Stimulated activated naive CD8-positive, alpha-beta T cell treated with anti-CD3 and anti-CD28 coated beads, Interleukin-15, Interleukin-2, amounts not matched to agents 100 ng/mL and 50 ng/mL, for 24 hours (primary cell): ENCODE measurements around the gene XAB2.
A peak's percentile ranks its signal among the peaks of the same experiment; 100 is the strongest.

Experiments
- H3K27ac Mint-ChIP-seq: one replicate; pipeline ENCODE4 v1.8.0; 2021; ENCODE audit warnings: mild to moderate bottlenecking, mixed read lengths
- H3K27me3 Mint-ChIP-seq: one replicate; pipeline ENCODE4 v1.8.0; 2021; ENCODE audit warnings: mixed read lengths
- H3K36me3 Mint-ChIP-seq: one replicate; pipeline ENCODE4 v1.8.0; 2021; ENCODE audit warnings: low read depth, mixed read lengths
- H3K4me1 Mint-ChIP-seq: one replicate; pipeline ENCODE4 v1.8.0; 2021; ENCODE audit warnings: low read depth, mixed read lengths
- H3K4me3 Mint-ChIP-seq: one replicate; pipeline ENCODE4 v1.8.0; 2021; ENCODE audit warnings: mild to moderate bottlenecking, mixed read lengths
- H3K9me3 Mint-ChIP-seq: one replicate; pipeline ENCODE4 v1.8.0; 2021; ENCODE audit warnings: mixed read lengths

Gene XAB2

GRCh38 chr19:7628589-7629311 is 595 bp downstream of the XAB2 start:
- Mint-ChIP-seq H3K36me3 (peaks cover 13% of the 10 kb centered on the region), H3K4me3 (peak overlapping the region; percentile 98), H3K27ac (peak overlapping the region; percentile 99), H3K4me1 (peaks cover 36% of the 10 kb centered on the region), H3K9me3 (no peaks in the 10 kb centered on the region), H3K27me3 (no peaks in the 10 kb centered on the region)

GRCh38 chr19:7627166-7627565 is 2.2 kb downstream of the XAB2 start:
- Mint-ChIP-seq H3K4me3 (no peak overlapping the region), H3K36me3 (peaks cover 21% of the 10 kb centered on the region), H3K27ac (no peak overlapping the region)

GRCh38 chr19:7625763-7626372 is 3.5 kb downstream of the XAB2 start:
- H3K4me1 Mint-ChIP-seq: peaks cover 34% of the 10 kb centered on the region
- H3K9me3 Mint-ChIP-seq: no peaks in the 10 kb centered on the region
- peaks cover 31% of the 10 kb centered on the region for H3K36me3 Mint-ChIP-seq
- no peak overlapping the region for H3K27ac Mint-ChIP-seq
- no peaks in the 10 kb centered on the region for H3K27me3 Mint-ChIP-seq
- H3K4me3 Mint-ChIP-seq: no peak overlapping the region

More at GRCh38 chr19:7627166-7627565, 2.2 kb downstream of the XAB2 start:
- H3K9me3 Mint-ChIP-seq: no peaks in the 10 kb centered on the region
- peaks cover 36% of the 10 kb centered on the region for H3K4me1 Mint-ChIP-seq
- H3K27me3 Mint-ChIP-seq: no peaks in the 10 kb centered on the region

GRCh38 chr19:7624810-7625209 is 4.5 kb downstream of the XAB2 start:
- no peak overlapping the region for H3K4me3 Mint-ChIP-seq
- H3K36me3 Mint-ChIP-seq: peaks cover 31% of the 10 kb centered on the region
- H3K27me3 Mint-ChIP-seq: no peaks in the 10 kb centered on the region
- H3K9me3 Mint-ChIP-seq: no peaks in the 10 kb centered on the region
- H3K4me1 Mint-ChIP-seq: peaks cover 24% of the 10 kb centered on the region
- H3K27ac Mint-ChIP-seq: no peak overlapping the region

- H3K9me3 Mint-ChIP-seq: no peaks in the 10 kb centered on the region
- H3K4me1 Mint-ChIP-seq: peaks cover 15% of the 10 kb centered on the region
- H3K4me3 Mint-ChIP-seq: no peak overlapping the region
- H3K27me3 Mint-ChIP-seq: no peaks in the 10 kb centered on the region
- peaks cover 22% of the 10 kb centered on the region for H3K36me3 Mint-ChIP-seq
- no peak overlapping the region for H3K27ac Mint-ChIP-seq
Observed at GRCh38 chr19:7623725-7624603, 5.4 kb downstream of the XAB2 start.

- Mint-ChIP-seq H3K27me3 (no peaks in the 10 kb centered on the region), H3K9me3 (no peaks in the 10 kb centered on the region), H3K36me3 (peaks cover 30% of the 10 kb centered on the region), H3K4me1 (peaks cover 7% of the 10 kb centered on the region), H3K27ac (no peak overlapping the region), H3K4me3 (no peak overlapping the region)
Observed at GRCh38 chr19:7622933-7623685, 6.2 kb downstream of the XAB2 start.

GRCh38 chr19:7620442-7621412 is 8.6 kb downstream of the XAB2 start:
- Mint-ChIP-seq H3K9me3 (no peaks in the 10 kb centered on the region), H3K36me3 (peaks cover 30% of the 10 kb centered on the region), H3K4me3 (no peak overlapping the region), H3K4me1 (no peaks in the 10 kb centered on the region), H3K27ac (no peak overlapping the region), H3K27me3 (no peaks in the 10 kb centered on the region)

- Mint-ChIP-seq H3K4me3 (no peak overlapping the region), H3K36me3 (peaks cover 26% of the 10 kb centered on the region), H3K4me1 (no peaks in the 10 kb centered on the region), H3K27me3 (no peaks in the 10 kb centered on the region), H3K9me3 (no peaks in the 10 kb centered on the region), H3K27ac (no peak overlapping the region)
Observed at GRCh38 chr19:7619671-7620441, 9.5 kb downstream of the XAB2 start.

- Mint-ChIP-seq H3K27me3 (no peaks in the 10 kb centered on the region), H3K36me3 (peaks cover 25% of the 10 kb centered on the region), H3K9me3 (no peaks in the 10 kb centered on the region), H3K4me1 (no peaks in the 10 kb centered on the region), H3K4me3 (no peak overlapping the region), H3K27ac (no peak overlapping the region)
Observed at GRCh38 chr19:7618771-7619510, 10.4 kb downstream of the XAB2 start.

- Mint-ChIP-seq H3K27me3 (no peaks in the 10 kb centered on the region), H3K27ac (no peak overlapping the region), H3K4me3 (no peak overlapping the region), H3K9me3 (no peaks in the 10 kb centered on the region), H3K4me1 (no peaks in the 10 kb centered on the region), H3K36me3 (peaks cover 25% of the 10 kb centered on the region)
Observed at GRCh38 chr19:7618348-7618747, 11.0 kb downstream of the XAB2 start.

GRCh38 chr19:7617735-7618134 is 11.6 kb downstream of the XAB2 start:
- no peak overlapping the region for H3K27ac Mint-ChIP-seq
- H3K4me1 Mint-ChIP-seq: no peaks in the 10 kb centered on the region
- no peaks in the 10 kb centered on the region for H3K9me3 Mint-ChIP-seq
- no peaks in the 10 kb centered on the region for H3K27me3 Mint-ChIP-seq
- peaks cover 19% of the 10 kb centered on the region for H3K36me3 Mint-ChIP-seq
- no peak overlapping the region for H3K4me3 Mint-ChIP-seq

GRCh38 chr19:7617172-7617571 is 12.2 kb downstream of the XAB2 start:
- Mint-ChIP-seq H3K4me1 (no peaks in the 10 kb centered on the region), H3K4me3 (no peak overlapping the region), H3K9me3 (no peaks in the 10 kb centered on the region), H3K27ac (no peak overlapping the region), H3K27me3 (no peaks in the 10 kb centered on the region), H3K36me3 (peaks cover 18% of the 10 kb centered on the region)
